HepG2 (cell line): ENCODE measurements around the gene RNU1-1. TPM values are rescaled to one million over a fixed set of nuclear protein-coding genes. Genes with fewer than 3 reads are reported as not detected.
A peak's percentile ranks its signal among the peaks of the same experiment; 100 is the strongest.
"Not testable (repeated sequence)": the region's sequence is repeated elsewhere in the genome, so short reads cannot be mapped to it uniquely, and the experiment has no call there.

Experiments
- DBP ChIP-seq: sonication (generic); formaldehyde crosslinking; IDR thresholded peaks from 2 replicates; pipeline ENCODE4 v1.4.0; 2020; ENCODE audit warnings: missing genetic modification reagents; ENCODE audit errors: not compliant biosample characterization
- ELF1 ChIP-seq: sonication (generic); formaldehyde crosslinking; IDR thresholded peaks from 2 replicates; pipeline ENCODE4 v1.4.0; 2020; ENCODE audit warnings: missing genetic modification reagents
- FOXO1 ChIP-seq: sonication (generic); formaldehyde crosslinking; IDR thresholded peaks from 2 replicates; pipeline ENCODE4 v1.4.0; 2020; ENCODE audit warnings: missing genetic modification reagents
- HMG20A ChIP-seq: IDR thresholded peaks from 2 replicates; pipeline ENCODE4 v1.6.1; 2016; ENCODE audit warnings: borderline replicate concordance
- HNF1A ChIP-seq, 2 experiments: sonication (generic) in 1 of 2; formaldehyde crosslinking in 1 of 2; IDR thresholded peaks; 2 replicates each; pipeline versions ENCODE4 v1.4.0 to v1.6.1; 2016 to 2020; ENCODE audit warnings: borderline replicate concordance in 1 of 2, low read depth in 1 of 2, mild to moderate bottlenecking in 1 of 2, missing genetic modification reagents in 1 of 2
- KDM1A ChIP-seq: IDR thresholded peaks from 2 replicates; pipeline ENCODE4 v1.6.1; 2016; ENCODE audit warnings: missing compliant biosample characterization
- MED1 ChIP-seq: sonication (generic); formaldehyde crosslinking; IDR thresholded peaks from 2 replicates; pipeline ENCODE4 v1.4.0; 2020; ENCODE audit warnings: missing genetic modification reagents
- PAXIP1 ChIP-seq: sonication (generic); formaldehyde crosslinking; conservative IDR thresholded peaks from 2 replicates; pipeline ENCODE4 v1.4.0; 2020; ENCODE audit warnings: mild to moderate bottlenecking, missing genetic modification reagents, moderate library complexity
- RFXANK ChIP-seq: IDR thresholded peaks from 2 replicates; pipeline ENCODE4 v1.6.1; 2016
- SP1 ChIP-seq, 2 experiments: fragments of 450-650 bp in 1 of 2; sonication (generic) in 1 of 2; formaldehyde crosslinking in 1 of 2; IDR thresholded peaks; 2 replicates each; pipeline versions ENCODE4 v1.4.0 to v1.6.1; 2016 to 2020; ENCODE audit warnings: missing genetic modification reagents in 1 of 2
- THRA ChIP-seq: sonication (generic); formaldehyde crosslinking; IDR thresholded peaks from 2 replicates; pipeline ENCODE4 v1.4.0; 2020; ENCODE audit warnings: missing genetic modification reagents, borderline replicate concordance
- ZBTB20 ChIP-seq: sonication (generic); formaldehyde crosslinking; IDR thresholded peaks from 2 replicates; pipeline ENCODE4 v1.8.1; 2023; ENCODE audit warnings: missing genetic modification reagents, low read depth, mild to moderate bottlenecking, borderline replicate concordance
- ZBTB7B ChIP-seq: sonication (generic); formaldehyde crosslinking; IDR thresholded peaks from 2 replicates; pipeline ENCODE4 v1.4.0; 2020; ENCODE audit warnings: missing genetic modification reagents
- ZFP1 ChIP-seq: IDR thresholded peaks from 2 replicates; pipeline ENCODE4 v1.6.1; 2016
- ZKSCAN8 ChIP-seq: IDR thresholded peaks from 2 replicates; pipeline ENCODE4 v1.6.1; 2016; ENCODE audit warnings: borderline replicate concordance, missing genetic modification reagents, missing compliant biosample characterization
- ZNF335 ChIP-seq: sonication (generic); formaldehyde crosslinking; IDR thresholded peaks from 2 replicates; pipeline ENCODE4 v1.4.0; 2020; ENCODE audit warnings: missing genetic modification reagents
- polyA plus RNA-seq, 8 experiments: library from polyadenylated mRNA; depleted of rRNA in 3 of 8; stranded (reverse) in 7 of 8; unstranded in 1 of 8; fragments of >200 nt; fragmentation: Illumina TruSeq in 4 of 8; extraction: Trizol in 4 of 8; gene quantifications; 2 replicates each; pipeline versions ENCODE4 v1.2.1 to v1.2.3, GENCODE V29; 2011 to 2016; ENCODE audit warnings: low read depth in 4 of 8, missing spikeins in 1 of 8, mixed read lengths in 1 of 8; ENCODE audit not compliant: insufficient read depth in 1 of 8
- total RNA-seq, 5 experiments: library from RNA; depleted of rRNA; stranded (reverse); fragments of >200 nt; fragmentation: Illumina TruSeq; extraction: Trizol; gene quantifications; 2 replicates each; pipeline ENCODE4 v1.2.3, GENCODE V29; 2016; ENCODE audit warnings: low read depth in 1 of 5
- TF ChIP-seq, protein P1 (sequence below): IDR thresholded peaks from 2 replicates; pipeline ENCODE4 v1.6.1; 2016; ENCODE audit warnings: missing compliant biosample characterization, missing genetic modification reagents, borderline replicate concordance

Gene RNU1-1
- total and polyA plus RNA-seq, 2 of the 13 experiments (the other 11 are each of a cell fraction or from before 2014, with no cell fraction given) = under 0.01 to 11,018 TPM

DNA sequence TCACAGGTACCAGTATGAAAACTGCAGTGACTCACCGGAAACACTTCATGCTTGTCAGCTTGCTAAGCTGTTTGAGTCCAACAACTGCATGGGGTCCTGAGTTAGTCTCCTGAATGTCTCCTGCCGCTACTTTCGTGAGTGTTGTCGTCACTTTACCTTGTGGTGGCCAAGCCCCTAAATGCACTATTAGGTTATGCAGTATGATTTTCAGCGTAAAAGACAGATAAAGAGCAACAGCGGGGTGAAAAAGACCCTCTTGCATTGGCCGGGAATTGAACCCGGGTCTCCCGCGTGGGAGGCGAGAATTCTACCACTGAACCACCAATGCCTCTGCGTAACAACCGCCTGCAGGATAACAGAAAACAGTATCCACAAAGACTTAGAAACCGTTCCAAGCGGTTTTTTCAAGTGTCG lies 31.6 kb upstream of the RNU1-1 start (continued):
- peak; percentile 37; the same call in 1 of the 2 replicates for TF ChIP-seq THRA (CRISPR knock-in tag)
- peak; percentile 78; the same call in 1 of the 2 replicates for TF ChIP-seq ZKSCAN8 (CRISPR knock-in tag)
- TF ChIP-seq ELF1 (CRISPR knock-in tag) = peak; percentile 38; the same call in 1 of the 2 replicates
- 0 out of 2 replicates have a peak, but pooled peaks have one; percentile 36 for TF ChIP-seq ZBTB20 (CRISPR knock-in tag)
- peak; percentile 79 for TF ChIP-seq KDM1A (CRISPR knock-in tag)
- TF ChIP-seq ZNF335 (CRISPR knock-in tag) = peak; percentile 70; the same call in 1 of the 2 replicates
- TF ChIP-seq FOXO1 (CRISPR knock-in tag) = peak; percentile 53
- TF ChIP-seq SP1 (IDR thresholded peaks at IDR 0.05); HNF1A (CRISPR knock-in tag; IDR thresholded peaks at IDR 0.05; ENCODE audit: borderline replicate concordance): not testable (repeated sequence)
- peak; percentile 33; the same call in 1 of the 2 replicates for TF ChIP-seq SP1 (CRISPR knock-in tag; IDR thresholded peaks at IDR 0.05)
- TF ChIP-seq ZFP1 (CRISPR knock-in tag) = peak; percentile 34; the same call in 1 of the 2 replicates
- TF ChIP-seq ZBTB7B (CRISPR knock-in tag) = peak; percentile 96
- TF ChIP-seq HMG20A (CRISPR knock-in tag) = peak; percentile 44; the same call in 1 of the 2 replicates
- TF ChIP-seq, protein P1, sequence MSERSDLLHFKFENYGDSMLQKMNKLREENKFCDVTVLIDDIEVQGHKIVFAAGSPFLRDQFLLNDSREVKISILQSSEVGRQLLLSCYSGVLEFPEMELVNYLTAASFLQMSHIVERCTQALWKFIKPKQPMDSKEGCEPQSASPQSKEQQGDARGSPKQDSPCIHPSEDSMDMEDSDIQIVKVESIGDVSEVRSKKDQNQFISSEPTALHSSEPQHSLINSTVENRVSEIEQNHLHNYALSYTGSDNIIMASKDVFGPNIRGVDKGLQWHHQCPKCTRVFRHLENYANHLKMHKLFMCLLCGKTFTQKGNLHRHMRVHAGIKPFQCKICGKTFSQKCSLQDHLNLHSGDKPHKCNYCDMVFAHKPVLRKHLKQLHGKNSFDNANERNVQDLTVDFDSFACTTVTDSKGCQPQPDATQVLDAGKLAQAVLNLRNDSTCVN (CRISPR knock-in tag) = peak; percentile 72; the same call in 1 of the 2 replicates
- 0 out of 2 replicates have a peak, but pooled peaks have one; percentile 18 for TF ChIP-seq PAXIP1 (CRISPR knock-in tag)
- TF ChIP-seq HNF1A (IDR thresholded peaks at IDR 0.05; ENCODE audit: low read depth) = peak; percentile 42; the same call in 1 of the 2 replicates
- peak; percentile 61; the same call in 1 of the 2 replicates for TF ChIP-seq MED1 (CRISPR knock-in tag)
- TF ChIP-seq DBP (CRISPR knock-in tag) = peak; percentile 48
- TF ChIP-seq RFXANK (CRISPR knock-in tag) = 0 out of 2 replicates have a peak, but pooled peaks have one; percentile 67
